22Rv1 (cell line): ENCODE data around the gene TIMM23.

Source experiments
- H3K27ac ChIP-seq: fragments of 450-650 bp; 2 replicates; pipeline ENCODE4 v1.5.1; 2017
- ZFX ChIP-seq: fragments of 450-650 bp; IDR thresholded peaks from 2 replicates; pipeline ENCODE4 v1.6.1; 2017; ENCODE audit warnings: antibody characterized with exemption, borderline replicate concordance
- TF ChIP-seq, protein P1 (sequence below): fragments of 450-650 bp; IDR thresholded peaks from 2 replicates; pipeline ENCODE4 v1.5.1; 2017; ENCODE audit warnings: mild to moderate bottlenecking

The TIMM23 gene

DNA sequence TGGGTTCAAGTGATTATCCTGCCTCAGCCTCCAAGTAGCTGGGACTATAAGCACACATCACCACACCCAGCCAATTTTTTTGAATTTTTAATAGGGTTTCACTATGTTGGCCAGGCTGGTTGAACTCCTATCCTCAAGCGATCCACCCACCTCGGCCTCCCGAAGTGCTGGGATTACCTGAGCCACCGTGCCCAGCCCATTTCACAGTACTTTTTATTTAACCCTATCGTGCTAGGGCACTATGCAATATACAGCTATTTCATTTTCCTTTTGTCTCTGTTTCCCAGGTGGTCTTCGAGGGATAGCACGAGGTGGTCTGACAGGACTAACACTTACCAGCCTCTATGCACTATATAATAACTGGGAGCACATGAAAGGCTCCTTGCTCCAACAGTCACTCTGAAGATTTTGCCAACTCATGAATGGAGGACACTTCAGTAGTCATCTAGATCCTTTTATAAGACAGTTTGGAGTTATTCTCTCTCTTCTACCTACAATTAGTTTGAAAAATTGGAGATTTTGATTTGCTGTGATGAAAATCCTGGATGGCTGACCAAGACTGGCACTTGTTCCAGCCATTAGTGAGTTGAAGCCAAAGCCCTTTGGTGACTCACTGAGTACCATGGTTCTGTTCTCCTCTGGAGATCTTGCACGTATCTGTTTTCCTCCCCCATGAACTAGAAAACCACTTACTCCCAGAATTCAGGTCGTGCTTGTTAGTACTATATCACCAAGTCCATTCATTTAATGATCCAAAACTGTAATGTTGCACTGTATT lies 30.8 kb downstream of the TIMM23 start:
- no peak overlapping the region for H3K27ac ChIP-seq

DNA sequence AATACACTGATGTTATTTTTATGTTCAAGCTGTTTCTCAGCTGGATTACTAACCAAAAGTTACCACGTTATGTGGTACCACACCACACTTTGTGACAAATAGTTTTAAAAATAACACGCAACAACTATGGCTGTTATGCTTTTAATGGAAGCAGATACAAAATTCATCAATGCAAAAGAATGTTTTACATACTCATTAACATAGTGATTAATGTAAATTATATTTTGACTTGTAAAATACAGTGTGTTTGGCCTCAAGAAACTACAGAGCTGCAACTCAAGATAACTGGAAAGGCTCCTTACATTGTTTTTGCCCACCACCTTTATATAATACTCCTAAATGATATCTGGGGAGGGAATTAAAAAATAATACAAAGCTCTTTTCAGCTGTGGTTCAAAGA lies 32.7 kb downstream of the TIMM23 start:
- H3K27ac ChIP-seq = no peak overlapping the region
- TF ChIP-seq, protein P1, sequence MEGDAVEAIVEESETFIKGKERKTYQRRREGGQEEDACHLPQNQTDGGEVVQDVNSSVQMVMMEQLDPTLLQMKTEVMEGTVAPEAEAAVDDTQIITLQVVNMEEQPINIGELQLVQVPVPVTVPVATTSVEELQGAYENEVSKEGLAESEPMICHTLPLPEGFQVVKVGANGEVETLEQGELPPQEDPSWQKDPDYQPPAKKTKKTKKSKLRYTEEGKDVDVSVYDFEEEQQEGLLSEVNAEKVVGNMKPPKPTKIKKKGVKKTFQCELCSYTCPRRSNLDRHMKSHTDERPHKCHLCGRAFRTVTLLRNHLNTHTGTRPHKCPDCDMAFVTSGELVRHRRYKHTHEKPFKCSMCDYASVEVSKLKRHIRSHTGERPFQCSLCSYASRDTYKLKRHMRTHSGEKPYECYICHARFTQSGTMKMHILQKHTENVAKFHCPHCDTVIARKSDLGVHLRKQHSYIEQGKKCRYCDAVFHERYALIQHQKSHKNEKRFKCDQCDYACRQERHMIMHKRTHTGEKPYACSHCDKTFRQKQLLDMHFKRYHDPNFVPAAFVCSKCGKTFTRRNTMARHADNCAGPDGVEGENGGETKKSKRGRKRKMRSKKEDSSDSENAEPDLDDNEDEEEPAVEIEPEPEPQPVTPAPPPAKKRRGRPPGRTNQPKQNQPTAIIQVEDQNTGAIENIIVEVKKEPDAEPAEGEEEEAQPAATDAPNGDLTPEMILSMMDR = no peak
- no peak for TF ChIP-seq ZFX

More for the DNA sequence above, 30.8 kb downstream of the TIMM23 start:
- TF ChIP-seq, protein P1 = no peak
- no peak for TF ChIP-seq ZFX

DNA sequence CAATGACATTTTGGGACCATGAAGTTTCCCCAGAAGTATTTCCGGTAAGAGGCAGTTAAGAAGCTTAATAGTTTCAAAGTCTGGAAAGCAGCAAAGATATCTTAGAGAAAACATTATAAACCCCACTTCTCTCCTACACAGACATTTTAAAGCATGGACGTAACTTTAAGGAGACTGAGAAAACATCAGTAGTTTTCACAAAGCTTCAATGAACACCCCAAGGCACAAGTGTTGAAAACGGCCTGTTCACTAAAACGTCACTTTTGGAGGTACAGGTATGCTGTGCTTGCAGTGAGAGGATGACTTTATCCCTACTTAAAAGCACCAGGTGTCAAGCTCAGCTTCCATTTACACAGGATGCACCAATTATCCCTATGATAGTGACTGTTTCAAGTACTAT lies 33.1 kb downstream of the TIMM23 start:
- H3K27ac ChIP-seq = no peak overlapping the region
- TF ChIP-seq, protein P1 = no peak
- TF ChIP-seq ZFX = no peak

DNA sequence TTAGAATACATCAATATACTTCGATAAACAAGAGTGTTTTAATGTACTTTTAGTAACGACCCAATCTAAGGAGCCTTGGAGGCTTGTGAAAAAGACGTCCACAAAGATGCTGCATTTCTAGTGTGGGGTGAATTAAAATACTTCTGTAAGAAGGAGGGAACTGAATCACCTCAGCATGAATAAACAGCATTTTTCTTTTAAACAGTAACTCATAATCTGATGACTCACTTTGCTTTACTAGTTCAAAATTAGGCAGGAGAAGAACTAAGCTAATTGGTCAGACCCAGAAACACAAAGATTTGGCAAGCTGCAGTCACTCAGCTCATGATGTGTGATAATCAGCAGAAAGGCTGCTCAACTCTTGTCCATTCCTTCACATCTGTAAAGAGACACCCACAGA lies 33.9 kb downstream of the TIMM23 start:
- TF ChIP-seq, protein P1 = no peak
- TF ChIP-seq ZFX = no peak
- peak overlapping the region; percentile 7; the same call in 1 of the 2 replicates for H3K27ac ChIP-seq

DNA sequence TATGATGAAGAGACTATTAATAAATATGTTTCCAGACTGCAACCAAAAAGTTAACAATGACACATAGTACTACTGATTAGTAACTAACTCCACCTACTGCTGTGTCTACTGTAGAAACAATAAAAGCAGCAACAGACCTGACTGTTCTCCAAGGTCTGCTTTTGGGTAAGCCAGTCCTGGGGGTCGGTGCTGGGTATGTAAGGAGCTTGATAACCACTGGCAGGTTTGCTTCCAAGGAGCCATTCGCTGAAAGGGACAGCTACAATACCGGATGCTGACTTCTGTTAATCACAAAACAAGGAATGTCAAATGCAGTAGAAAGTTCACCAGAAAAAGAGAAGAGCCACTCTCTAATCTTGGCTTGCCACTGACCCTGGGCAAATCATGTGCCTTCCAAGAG lies 40.5 kb downstream of the TIMM23 start:
- H3K27ac ChIP-seq = no peak overlapping the region
- TF ChIP-seq, protein P1 = no peak
- no peak for TF ChIP-seq ZFX

DNA sequence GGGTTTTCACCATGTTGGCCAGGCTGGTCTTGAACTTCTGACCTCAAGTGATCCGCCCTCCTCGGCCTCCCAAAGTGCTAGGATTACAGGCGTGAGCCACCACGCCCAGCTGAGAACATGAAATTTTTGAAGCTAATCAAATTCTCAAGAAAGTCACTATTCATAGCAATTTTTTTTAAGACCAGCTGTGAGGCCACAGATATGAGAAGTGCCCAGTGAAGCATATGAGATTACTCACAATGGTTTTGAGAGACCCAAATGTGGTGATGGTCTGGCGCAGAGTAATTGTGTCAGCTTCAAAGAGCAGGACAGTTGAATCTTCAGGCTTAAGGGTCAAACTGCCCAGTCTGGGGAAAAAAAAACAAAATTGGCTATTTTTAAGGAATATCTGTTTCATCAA lies 41.9 kb downstream of the TIMM23 start:
- TF ChIP-seq, protein P1 = no peak
- no peak for TF ChIP-seq ZFX
- H3K27ac ChIP-seq = no peak overlapping the region

DNA sequence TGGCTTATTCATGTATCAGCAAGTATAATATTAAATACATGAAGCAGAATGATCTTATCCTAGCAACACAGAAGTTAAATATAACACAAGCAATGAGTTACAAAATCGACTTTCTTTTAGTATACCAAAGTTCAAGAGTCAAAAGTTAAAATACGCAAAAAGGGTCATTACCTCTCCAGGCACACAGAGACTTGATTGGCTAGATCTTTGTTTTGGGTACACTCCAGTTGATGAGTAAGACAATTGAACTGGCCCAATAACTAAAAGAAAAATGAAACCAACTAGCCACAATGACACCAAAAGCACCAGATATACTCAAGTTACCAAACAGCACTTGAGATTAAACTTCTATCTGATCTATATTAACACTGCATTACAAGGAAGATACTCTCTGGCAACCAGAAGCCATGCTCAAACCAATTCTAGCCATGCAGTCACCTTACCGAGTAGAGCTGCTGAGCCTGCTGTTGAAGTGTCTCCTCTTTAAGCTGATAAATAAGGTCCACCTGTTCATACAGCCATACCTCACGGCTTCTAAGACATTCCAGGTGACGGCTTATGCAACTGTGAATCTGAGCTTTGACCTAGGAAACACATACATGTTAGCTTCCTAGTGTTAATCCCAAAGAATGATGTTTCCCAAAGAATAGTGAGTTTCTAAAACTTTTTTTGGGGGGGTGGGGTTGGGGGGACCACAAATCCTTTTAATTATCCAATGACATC lies 42.6 kb downstream of the TIMM23 start:
- TF ChIP-seq, protein P1 = no peak
- TF ChIP-seq ZFX = no peak
- no peak overlapping the region for H3K27ac ChIP-seq
